Nephron progenitor cell (in vitro differentiated cells): Measurements from ENCODE around the gene TRPV2.
A peak's percentile ranks its signal among the peaks of the same experiment; 100 is the strongest.

ENCODE experiments used
- DNase-seq: peaks from one replicate; pipeline ENCODE4 v3.0.0; 2021
- H3K27ac Mint-ChIP-seq: 2 replicates; pipeline ENCODE4 v1.8.0; 2021; ENCODE audit warnings: mild to moderate bottlenecking, moderate library complexity, mixed read lengths
- H3K27me3 Mint-ChIP-seq: 2 replicates; pipeline ENCODE4 v1.8.0; 2021; ENCODE audit warnings: mild to moderate bottlenecking, low read depth, mixed read lengths; ENCODE audit not compliant: poor library complexity
- H3K36me3 Mint-ChIP-seq: 2 replicates; pipeline ENCODE4 v1.8.0; 2021; ENCODE audit warnings: low read depth, mixed read lengths
- H3K4me1 Mint-ChIP-seq: 2 replicates; pipeline ENCODE4 v1.8.0; 2021; ENCODE audit warnings: mixed read lengths
- H3K4me3 Mint-ChIP-seq: 2 replicates; pipeline ENCODE4 v1.8.0; 2021; ENCODE audit warnings: mild to moderate bottlenecking, moderate library complexity, mixed read lengths
- H3K9me3 Mint-ChIP-seq: 2 replicates; pipeline ENCODE4 v1.8.0; 2021; ENCODE audit warnings: mild to moderate bottlenecking, moderate library complexity, mixed read lengths
- CTCF ChIP-seq: fragments of 200-600 bp; sonication (generic); IDR thresholded peaks from 2 replicates; pipeline ENCODE4 v1.5.0; 2021; ENCODE audit warnings: antibody characterized with exemption

The TRPV2 gene

DNA sequence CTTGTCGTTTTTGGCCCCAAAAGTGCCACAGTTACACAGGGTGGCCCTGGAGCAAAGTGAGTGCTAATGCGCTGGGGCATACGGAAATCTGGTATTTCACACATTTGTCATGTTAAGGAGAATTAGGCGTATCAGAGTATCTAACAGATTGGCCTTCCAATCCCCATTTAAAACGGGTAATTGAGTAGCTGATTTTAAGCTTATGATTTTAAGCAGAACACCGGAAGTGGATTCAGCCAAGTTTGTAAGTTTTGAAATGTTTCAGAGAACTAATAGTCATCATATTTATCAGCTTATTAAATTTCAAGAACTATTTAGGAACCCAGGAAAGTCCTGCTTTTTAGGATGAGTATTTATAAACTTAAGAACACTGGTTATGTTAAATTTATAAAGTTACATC lies 57.2 kb downstream of the TRPV2 start:
- no peak for TF ChIP-seq CTCF
- H3K4me1 Mint-ChIP-seq = peaks cover 50% of the 10 kb centered on the region
- H3K4me3 Mint-ChIP-seq = no peak overlapping the region
- no peak overlapping the region for H3K27ac Mint-ChIP-seq
- DNase-seq = no peak
- H3K27me3 Mint-ChIP-seq = peaks cover 7% of the 10 kb centered on the region
- H3K9me3 Mint-ChIP-seq = no peaks in the 10 kb centered on the region
- H3K36me3 Mint-ChIP-seq = no peaks in the 10 kb centered on the region

DNA sequence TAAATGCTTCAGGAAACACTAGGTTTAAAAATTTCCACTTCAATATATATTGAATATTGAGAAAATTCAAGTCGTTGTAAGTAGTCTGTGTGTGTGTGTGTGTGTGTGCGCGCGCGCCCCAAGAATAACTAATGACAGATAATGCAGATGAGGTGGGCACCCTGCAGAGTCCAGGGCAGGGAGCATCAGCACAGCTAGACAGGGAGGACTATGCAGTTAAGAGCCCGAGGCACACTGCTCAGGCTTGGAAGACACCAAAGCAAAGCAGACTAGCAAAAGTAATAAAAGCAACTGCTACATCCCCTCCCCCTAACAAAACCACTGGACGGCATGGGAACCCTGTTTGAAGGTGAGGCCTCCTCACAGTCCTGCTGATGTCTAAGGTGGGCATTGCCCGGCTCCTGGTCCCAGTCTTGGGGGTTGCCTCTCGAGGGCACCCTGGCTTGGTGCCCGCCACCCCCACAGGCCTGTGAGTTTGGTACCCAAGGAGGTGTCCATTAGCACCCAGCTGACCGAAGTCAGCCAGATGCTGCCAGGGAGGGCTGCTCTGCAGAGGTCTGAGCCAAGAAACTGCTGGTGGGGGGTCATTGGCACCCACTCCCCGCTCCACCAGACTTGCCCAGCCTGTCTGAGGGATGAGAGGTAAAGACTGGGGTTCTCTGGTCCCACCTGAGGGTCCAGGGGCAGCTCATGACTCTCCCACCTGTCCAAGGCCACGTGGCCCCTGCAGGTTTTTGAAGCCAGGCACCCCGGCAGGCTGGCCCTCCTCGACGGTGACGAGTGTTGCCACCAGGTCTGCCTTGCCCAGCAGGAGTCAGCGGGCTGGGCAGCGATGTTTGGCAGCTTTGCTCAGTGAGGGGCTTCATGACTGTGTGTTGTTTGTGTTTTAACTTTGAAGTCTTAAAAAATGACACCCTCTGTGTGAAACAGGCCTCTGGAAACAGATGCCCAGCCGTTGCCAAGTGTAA lies 58.0 kb downstream of the TRPV2 start:
- Mint-ChIP-seq H3K27ac (no peak overlapping the region), H3K36me3 (no peaks in the 10 kb centered on the region), H3K27me3 (peaks cover 3% of the 10 kb centered on the region), H3K4me1 (peaks cover 58% of the 10 kb centered on the region), H3K4me3 (no peak overlapping the region), H3K9me3 (no peaks in the 10 kb centered on the region)
- no peak for DNase-seq
- no peak for TF ChIP-seq CTCF

DNA sequence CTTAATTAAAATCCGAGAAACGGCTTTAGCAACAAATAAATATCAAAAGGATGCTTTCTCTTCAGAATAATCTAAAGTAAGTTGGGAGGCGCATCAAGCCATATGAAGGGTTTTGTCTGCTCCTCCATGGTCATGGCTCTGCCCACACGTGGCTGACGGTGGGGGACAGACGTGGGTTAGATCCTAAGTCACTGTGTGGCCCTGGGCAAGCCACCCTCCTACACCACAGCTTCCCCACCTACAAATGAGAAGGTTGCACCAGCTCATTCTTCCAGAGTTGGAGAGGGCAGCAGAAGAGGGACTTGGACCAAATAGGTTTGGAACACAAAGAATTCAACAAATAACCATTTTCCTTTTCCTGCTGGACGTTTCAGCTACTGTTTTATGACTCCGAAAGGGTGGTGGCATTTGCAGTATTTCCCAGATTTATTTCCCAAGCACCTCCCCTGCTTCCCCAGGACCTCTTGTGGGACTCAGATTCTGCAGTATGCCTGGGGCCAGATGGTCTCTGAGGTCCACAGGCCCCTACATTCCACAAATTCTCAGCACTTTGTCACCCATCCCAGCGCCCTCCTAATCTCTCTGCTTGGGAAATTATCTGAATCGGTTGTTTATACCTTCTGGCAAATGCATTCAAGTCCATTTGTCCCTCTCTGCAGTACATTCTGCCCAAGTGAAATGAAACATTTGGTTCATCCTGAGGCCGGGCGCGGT lies 58.8 kb downstream of the TRPV2 start:
- no peaks in the 10 kb centered on the region for H3K36me3 Mint-ChIP-seq
- no peak overlapping the region for H3K4me3 Mint-ChIP-seq
- peaks cover 3% of the 10 kb centered on the region for H3K27me3 Mint-ChIP-seq
- no peak for DNase-seq
- H3K27ac Mint-ChIP-seq = peak overlapping the region; percentile 67
- H3K9me3 Mint-ChIP-seq = no peaks in the 10 kb centered on the region
- H3K4me1 Mint-ChIP-seq = peaks cover 63% of the 10 kb centered on the region
- no peak for TF ChIP-seq CTCF

- no peaks in the 10 kb centered on the region for H3K9me3 Mint-ChIP-seq
- DNase-seq = no peak
- TF ChIP-seq CTCF = no peak
- peaks cover 52% of the 10 kb centered on the region for H3K4me1 Mint-ChIP-seq
- H3K27me3 Mint-ChIP-seq = peaks cover 3% of the 10 kb centered on the region
- H3K27ac Mint-ChIP-seq = no peak overlapping the region
- H3K4me3 Mint-ChIP-seq = no peak overlapping the region
- no peaks in the 10 kb centered on the region for H3K36me3 Mint-ChIP-seq
These were observed 59.9 kb downstream of the TRPV2 start for GRCh38 chr17:16475179-16475704.

DNA sequence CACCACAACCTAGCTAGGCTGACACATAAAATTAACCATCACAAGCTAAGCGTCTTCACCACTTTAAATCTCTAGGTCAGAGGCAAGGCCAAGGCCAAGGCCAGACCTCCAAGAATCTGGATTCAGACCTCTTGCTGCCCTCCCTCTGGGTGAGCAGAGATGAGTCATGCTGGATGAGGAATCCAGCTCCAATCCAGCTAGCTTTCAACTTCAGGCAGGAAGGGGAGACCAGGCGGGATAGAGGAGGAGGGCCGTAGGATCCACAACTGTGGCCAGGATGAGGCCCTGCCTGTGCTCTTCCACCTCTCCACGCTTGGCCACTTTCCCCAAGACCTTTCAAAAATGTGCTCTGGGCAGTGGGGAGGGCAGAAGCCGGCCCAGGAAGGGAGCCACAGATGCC lies 61.9 kb downstream of the TRPV2 start:
- Mint-ChIP-seq H3K27me3 (peaks cover 3% of the 10 kb centered on the region), H3K4me3 (no peak overlapping the region), H3K27ac (peak overlapping the region; percentile 25), H3K4me1 (peaks cover 35% of the 10 kb centered on the region), H3K36me3 (no peaks in the 10 kb centered on the region), H3K9me3 (no peaks in the 10 kb centered on the region)
- no peak for TF ChIP-seq CTCF
- no peak for DNase-seq
